GM21528 (cell line): Measurements from ENCODE around the gene GALNT10.
A peak's percentile ranks its signal among the peaks of the same experiment; 100 is the strongest.

Experiments
- ATAC-seq: cut with Tn5 transposase; IDR thresholded peaks from one replicate; pipeline ENCODE4 v1.9.1; 2021; ENCODE audit warnings: mild to moderate bottlenecking, moderate library complexity; ENCODE audit not compliant: unreplicated experiment, low FRiP score

GALNT10 gene

DNA sequence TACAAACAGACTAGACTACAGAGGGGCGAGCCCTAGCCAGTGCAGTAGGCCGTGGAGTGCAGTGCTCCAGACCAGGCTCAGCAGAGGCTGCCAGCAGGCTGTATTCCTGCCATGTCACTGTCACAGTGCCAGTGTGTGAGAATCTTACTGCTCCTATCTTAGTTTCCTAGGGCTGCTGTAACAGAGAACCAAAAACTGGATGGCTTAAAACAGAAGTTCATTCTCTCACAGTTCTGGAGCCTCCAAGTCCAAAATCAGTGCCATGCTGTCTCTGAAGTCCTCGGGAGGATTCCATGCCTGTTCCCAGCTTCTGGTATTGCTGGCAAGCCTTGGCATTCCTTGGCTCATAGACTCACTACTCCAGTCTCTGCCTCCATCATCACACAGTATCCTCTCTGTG lies 180.3 kb downstream of the GALNT10 start:
- ATAC-seq, result no peak

DNA sequence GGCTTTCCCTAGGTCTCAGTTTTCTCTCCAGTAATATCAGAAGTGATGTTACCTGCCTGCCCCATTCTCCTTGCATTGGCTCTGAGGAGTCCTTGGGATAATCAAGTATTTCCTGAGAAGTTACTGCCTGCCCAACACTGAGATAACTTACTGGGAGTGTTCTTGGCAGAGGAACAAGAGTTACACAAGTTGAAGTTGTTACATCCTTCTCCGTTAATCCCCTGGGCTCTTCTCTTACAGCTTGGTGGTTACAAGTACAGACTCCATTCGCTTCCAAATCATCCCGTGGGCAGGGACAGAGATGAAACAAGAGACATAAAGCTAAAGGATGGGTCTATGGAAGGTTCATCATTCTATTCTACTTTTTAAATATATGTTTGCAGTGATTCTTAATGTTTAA lies 181.2 kb downstream of the GALNT10 start:
- ATAC-seq, result no peak

DNA sequence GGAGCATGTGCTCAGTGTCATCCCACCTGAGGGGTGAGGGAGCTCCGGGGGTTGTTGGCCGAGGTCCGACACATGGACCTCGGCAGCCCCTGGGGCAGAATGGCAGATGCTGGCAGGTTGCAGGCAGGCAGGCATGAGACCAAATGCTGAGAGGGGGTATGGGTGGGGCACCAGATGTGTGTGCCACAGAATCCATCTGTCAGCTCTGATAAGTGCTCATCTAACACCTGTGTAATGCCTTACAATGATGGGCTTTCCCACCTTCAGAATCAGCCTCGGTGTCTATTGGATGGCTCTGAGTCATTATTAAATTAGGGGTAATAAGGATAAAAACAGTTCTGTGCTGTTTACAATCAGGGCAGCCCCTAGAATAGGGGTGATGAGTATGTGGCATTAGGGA lies 182.1 kb downstream of the GALNT10 start:
- no peak for ATAC-seq

DNA sequence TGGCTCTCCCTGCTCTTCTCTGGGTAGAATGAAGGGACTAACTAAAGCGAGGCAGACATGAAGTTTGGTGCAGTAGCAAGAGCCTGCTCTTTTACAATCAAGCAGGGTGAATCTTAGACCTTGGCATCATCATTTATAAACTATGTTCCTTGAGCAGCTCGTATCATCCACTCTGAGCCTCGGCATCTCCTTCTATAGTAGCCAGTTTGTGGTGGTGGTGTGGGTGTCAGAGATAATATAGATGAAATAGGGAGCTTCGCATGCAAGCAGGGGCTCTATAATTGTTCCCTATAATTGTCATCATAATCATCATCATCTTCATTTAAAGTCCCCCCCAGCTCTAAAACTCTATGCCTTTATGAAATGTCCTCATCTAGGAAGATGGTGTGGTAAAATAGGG lies 182.8 kb downstream of the GALNT10 start:
- no peak for ATAC-seq

DNA sequence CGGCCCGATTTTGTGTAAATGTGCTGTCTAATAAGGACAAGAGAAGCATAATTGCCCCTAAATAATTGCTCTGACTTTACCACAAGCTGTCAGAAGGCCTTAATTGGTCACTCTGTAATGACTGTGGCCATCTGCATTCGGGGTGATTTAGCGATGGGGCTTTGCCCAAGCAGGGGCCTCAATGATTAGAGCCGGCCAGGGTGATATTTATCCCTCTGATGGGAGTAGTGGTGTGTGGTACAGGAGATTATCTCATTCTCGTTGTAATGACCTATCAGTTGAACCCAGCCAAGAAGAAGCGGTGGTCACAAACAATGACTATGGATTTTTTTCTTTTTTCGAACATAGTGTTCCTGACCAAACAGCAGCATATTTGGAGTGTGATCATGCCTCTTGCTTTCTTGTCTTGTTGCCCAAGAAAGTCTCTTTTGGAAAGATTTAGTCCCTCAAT lies 183.2 kb downstream of the GALNT10 start:
- no peak for ATAC-seq

DNA sequence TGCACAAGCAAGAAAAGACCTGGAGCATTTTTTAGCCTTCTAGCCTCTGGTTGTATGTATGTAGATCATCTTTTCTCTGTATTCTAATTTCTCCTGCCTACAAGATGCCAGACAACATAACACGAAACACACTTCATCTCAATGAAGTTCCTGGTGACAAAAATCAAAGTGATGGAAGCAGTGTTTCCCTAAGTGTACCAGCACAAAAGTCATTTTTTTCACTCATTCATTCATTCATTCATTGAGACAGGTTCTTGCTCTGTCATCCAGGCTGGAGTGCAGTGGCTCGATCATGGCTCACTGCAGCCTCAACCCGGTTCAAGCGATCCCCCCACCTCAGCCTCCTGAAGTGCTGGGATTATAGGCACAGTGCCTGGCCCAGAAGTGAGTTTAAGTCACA lies 183.7 kb downstream of the GALNT10 start:
- ATAC-seq, result no peak

DNA sequence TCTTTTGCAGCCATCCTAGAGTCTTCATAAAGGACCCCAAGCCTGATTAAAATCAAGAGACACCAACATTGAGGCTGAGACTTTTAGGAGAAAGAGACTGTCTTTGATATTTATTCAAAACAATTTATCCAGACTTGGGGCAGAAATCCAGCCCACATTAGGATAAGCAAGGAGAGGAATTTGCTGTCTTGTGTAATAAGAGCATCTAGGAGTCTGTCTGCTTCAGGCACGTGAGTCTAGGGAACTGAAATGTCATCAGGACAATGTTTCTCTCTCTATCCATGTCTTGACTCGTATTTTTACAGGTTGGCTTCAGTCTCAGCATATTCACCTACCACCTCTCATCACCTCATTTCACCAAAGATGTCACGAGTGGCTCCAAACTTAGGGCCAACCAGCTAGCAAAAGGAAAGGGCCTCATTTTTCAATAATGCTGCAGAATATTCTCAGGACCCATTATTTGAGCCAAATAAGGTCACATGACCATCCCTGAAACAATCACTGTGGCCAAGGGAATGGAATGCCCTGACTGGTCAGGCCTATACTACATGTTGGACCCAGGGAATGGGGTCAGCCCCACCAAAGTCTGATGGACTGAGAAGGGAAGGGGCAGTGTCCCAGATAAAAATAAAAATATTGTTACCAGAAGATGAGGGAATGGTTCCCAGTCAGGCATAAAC lies 184.9 kb downstream of the GALNT10 start:
- no peak for ATAC-seq

DNA sequence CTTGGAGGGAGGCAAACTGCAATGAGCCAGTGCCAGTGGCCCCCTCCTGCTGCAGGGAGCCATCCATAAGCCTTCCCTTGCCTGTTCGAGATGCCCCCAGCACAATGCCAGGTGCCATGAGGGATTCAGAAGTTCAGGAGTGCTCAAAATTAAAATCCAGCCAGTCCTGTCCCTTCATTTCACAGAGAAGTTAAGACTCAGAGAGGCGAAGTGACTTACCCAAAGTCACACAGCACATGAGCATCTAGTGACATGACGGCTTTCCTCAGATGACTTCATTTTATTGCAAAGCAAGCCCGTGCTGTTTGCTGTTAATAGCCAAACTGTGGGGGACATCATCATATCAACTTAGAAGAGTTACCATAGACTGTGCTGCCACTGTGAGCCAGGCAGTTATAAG lies 185.9 kb downstream of the GALNT10 start:
- ATAC-seq, result no peak

DNA sequence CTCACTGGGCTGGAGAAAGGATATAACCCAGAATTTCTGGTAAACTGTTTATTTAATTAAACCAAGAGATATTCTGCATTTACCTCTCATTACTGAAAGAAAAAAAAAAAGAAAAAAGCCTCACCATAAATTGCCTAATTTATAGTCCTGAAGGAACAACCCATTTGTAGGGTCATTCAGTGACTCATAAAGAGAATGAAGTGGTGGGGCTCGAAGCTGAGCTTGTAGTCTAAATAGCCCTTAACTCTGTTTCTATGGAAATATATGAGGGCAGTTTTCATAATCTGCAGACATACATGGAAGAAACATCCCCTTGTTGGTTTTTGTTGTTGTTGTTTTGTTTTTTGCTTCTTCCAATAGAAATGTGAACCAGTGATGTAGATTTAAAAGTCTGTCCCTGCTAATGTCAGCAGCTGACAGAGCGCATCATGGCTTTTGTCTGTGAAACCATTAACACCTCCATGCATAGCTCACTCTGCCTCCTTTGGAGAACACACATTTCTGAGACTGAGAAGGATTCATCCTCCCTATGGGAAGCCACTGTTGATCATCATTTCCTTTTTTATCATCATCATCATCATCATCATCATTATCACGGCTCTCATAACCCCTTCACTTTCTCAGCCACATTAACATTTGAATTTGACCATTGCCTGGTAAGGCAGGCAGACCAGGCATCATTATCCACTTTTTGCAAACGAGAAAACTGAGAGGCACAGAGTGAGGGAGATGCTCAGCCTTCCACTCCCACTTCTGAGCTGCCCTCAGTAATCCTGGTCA lies 187.4 kb downstream of the GALNT10 start:
- no peak for ATAC-seq

DNA sequence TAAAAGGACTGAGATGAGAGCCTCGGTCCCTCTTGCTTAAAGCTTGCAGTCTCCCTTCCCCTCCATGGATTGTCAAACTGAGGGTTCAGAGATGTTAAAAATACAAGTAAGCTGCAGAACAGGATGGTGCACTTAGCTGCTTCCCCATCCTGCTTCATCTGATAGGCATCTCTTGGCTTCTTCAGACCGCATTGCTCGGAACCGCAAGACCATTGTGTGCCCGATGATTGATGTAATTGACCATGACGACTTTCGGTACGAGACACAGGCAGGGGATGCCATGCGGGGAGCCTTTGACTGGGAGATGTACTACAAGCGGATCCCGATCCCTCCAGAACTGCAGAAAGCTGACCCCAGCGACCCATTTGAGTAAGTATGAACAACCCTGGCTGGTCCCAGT lies 189.7 kb downstream of the GALNT10 start:
- ATAC-seq, result no peak

DNA sequence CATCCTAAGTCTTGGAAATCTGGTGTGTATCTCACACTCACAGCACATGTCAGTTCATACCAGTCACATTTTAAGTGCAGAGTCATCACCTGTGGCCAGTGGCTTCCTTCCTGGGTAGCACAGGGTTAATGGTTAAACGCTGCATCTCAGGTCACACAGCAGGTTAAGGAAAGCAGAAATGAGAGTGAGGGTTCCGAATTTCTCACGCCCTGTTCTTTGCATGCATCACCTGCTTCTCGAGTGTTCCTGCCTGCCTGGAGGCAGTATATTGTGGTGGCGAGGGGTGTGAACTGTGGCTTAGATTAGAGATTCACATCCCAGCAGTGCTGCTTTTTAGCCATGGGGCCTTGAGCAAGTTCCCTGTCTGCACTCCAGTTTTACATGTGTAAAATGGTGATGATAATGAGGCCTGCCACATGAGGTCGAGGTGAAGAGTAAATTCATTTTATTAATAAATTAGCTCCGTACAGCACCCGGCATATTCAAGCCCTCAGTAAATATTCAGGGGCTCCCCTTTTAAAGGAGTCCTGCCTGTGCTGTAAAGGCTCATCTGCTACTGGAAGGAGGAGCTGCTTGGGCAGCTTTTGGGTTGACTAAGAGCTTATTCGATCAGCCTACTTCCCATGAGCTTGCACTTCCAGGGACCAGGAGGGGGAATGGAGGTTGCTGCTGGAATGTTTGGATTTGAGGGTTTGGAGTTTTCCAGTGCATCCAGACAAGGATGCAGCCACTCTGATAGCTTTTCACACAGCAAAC lies 194.1 kb downstream of the GALNT10 start:
- ATAC-seq, result peak; percentile 97

DNA sequence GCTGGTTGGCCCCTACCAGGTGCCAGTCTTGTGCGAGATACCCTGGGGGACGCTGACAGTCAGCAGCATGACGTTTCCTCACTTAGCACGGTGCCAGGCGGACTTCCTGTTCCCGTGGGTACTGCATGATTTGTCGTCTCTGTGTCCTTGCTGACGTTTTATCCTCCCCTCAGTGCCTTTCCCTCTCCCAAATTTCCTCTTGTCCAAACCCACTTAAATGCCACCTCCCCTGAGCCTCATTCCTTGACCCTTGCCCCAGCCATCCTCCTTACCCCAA lies 194.6 kb downstream of the GALNT10 start:
- ATAC-seq, result no peak

DNA sequence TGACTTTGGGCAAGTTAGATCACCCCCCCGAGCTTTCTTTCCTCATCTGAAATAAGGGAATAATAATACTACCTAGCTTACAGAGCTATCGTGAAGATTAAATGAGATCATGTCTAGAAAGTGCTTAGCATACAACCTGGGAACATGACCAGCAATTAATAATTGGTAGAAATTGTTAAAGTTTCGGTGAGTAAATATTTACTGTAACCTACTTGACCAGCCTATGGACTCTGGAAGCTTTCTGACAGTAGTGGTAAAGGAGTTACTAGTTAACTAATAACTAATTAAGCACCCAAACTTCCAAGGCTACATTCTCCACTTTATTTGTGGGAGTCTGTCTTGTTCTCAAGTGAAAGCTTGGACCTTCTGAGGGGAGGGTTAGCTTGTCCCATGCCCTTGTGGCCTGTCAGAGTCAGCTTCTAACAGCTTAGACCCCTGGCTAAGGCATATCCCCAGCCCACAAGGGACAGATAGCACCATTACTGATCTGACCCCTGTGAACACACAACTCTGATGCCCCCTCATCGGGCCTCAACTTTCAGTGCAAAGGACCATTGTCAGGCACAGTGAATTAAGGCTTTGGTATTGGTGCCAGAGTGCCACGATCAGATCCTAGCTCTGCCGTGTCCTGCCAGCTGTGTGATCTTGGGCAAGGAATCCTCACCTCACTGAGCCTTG lies 196.6 kb downstream of the GALNT10 start:
- no peak for ATAC-seq

DNA sequence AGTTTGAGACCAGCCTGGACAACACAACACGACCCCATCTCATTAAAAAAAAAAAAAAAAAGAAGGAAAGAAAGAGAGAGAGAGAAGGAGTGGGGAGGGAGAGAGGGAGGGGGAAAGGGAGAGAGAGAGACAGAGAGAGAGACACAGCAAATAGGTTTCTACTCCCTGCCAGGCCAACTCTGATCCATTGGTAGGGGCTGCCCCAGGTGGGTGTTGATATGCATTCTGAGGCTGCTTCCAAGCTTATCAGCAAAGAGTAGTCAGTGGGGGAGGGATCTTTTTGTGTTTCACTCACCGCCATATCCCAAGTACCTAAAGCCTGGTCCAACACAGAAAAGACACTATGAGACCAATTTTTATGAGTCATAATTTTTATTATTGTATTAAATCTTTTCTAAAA lies 198.3 kb downstream of the GALNT10 start:
- ATAC-seq, result no peak

DNA sequence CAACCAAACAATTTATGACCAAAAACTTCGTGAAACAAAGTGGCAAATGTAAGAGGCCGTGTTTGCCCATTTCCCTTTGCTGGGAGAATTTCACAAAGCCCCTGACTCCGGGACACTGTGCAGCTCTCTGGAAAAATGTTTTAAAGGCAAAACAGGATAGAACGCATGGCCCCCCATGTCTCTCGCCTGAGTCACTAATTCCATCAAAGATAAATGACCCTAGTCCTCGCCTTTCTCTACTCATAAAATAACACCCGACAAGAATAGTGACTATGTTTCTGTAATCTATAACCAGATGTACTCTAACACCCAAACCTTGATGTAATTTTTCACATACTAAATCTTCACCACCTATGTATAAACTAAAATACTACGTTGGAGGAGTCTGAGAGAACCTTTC lies 199.6 kb downstream of the GALNT10 start:
- no peak for ATAC-seq

DNA sequence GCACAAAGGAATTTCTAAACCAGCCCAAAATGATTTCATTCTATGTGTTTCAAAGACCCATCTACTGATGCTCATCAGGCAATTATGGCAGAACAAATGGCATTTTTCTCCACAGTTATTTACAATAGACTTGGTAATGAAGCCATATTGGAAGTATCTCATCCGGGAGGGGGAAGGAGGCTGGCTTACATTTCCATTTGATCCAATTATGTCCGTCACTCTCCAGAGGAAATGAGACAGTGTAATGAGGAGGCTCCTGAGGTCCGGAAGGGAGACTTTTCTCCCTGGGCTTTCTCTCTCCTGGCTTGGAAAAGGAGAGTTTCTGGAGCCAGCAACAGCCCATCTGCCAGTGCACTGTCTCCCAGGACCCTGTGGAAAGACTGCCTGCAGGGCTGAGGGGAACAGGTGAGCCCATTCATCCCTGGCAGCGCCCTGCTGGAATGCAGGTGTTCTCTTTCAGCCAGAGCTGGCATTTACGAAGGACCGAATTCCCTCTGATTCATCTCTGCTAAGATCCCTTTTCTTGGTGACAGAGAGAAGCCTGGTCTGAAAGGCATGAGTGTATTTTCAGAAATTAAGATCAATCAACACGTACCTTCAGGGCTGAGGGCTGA lies 200.3 kb downstream of the GALNT10 start:
- no peak for ATAC-seq

DNA sequence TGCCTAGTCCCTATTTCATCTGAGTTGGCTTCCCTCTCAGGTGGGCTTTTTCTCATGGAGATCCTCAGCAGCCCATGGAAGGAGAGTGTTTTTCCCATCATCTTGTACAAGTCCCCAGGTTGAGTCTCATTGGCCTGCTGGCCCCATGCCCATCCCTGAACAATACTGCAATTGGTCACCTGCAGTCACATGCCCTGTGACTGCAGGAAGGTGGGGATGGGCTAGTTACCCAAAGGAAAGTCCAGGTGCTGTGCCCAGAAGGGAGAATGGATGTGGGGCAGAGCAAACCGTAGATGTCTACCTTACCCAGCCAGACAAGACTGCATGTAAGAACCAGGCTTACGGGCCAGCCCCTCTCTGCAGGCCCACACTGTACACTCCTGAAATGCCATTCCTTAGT lies 201.3 kb downstream of the GALNT10 start:
- no peak for ATAC-seq

DNA sequence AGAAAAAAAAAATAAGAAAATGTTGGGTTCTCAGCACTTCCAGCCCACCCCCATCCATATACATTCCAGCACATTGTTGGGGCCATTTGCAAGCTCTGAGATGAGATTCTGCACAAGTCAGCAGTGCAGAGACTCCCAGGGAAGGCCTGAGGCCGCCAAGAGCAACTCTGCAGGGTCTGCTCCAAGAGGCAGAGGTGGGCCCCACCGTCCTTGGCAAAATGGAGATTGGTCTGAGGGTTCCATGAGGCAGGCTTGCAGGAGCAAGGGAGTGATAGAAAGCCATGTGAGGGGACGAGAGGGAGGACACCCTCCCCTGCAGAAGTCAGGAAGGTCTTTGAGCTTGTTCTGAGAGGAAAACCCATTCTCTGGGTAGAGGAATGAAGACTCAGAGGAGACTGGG lies 203.3 kb downstream of the GALNT10 start:
- ATAC-seq, result no peak

DNA sequence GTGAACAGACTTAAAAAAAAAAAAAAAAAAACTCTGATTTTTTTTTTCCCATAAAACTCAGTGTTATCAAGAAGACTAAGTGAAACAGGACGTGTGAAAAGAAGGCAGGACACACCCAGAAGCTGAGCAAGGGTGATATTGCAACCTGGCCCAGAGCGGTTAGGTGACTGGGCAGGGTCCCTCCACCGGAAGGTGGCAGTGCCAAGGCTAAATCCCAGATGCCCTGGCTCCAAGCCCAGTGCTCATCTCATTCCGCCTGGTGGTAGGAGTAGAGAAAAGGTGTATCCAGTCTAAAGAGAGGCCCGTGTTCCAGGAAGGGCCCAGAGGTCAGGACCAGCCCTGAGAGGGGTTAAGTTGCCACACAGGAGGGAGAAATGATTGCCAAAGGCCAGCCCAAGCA lies 203.8 kb downstream of the GALNT10 start:
- no peak for ATAC-seq

DNA sequence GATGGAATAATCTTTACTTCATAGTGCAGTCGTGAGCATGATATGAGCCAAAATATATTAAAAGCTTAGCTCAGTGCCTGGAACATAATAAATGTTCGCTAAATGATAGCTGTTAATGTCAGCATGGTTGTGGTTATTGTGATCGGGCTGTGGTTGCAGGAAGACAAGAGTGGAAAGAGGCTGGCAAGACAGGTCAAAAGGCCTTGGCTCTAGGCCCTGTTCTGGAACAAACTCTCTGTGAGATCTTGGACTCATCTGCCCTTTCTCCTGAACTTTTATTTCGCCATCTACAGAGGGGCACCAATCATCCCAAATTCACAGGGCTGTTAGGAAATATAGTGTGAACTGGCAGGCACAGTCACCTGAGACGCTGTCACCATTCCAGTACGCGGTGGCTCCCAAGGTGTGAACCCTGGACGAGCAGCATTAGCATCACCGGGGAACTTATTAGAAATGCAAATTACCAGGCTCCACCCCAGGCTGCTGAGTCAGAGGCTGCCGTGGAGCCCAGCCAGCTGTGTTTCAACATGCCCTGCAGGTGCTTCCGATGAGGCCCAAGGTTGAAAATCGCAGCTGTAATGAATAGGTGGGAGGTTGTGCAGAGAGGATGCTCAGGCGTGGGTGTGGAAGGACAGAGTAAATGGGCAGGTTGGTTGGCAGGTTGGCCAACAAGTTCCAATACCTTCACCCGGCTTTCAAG lies 205.0 kb downstream of the GALNT10 start:
- ATAC-seq, result peak; percentile 67
